WI38 (cell line): ENCODE results near the gene OS9.

Source experiments
- H3K4me3 ChIP-seq: 2 replicates; pipeline ENCODE4 v1.5.1; 2011; ENCODE audit warnings: low read depth, mild to moderate bottlenecking, control low read depth, low read length
- TF ChIP-seq, protein P1 (sequence below): IDR thresholded peaks from 2 replicates; pipeline ENCODE4 v1.5.1; 2012; ENCODE audit warnings: low read depth, mild to moderate bottlenecking, control low read depth, low read length

OS9 gene

DNA sequence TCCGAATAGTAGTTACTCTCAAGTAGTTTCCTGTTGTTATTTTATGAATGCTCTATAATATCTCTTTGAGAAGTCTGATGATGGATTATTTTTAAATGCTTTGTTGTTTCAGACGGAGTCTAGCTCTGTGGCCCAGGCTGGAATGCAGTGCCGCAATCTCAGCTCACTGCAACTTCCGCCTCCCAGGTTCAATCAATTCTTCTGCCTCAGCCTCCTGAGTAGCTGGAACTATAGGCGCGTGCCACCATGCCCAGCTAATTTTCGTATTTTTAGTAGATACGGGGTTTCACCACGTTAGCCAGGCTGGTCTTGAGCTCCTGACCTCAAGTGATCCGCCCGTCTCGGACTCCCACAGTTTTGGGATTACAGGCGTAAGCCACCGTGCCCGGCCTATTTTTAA is 1.4 kb upstream of the OS9 start:
- TF ChIP-seq, protein P1, sequence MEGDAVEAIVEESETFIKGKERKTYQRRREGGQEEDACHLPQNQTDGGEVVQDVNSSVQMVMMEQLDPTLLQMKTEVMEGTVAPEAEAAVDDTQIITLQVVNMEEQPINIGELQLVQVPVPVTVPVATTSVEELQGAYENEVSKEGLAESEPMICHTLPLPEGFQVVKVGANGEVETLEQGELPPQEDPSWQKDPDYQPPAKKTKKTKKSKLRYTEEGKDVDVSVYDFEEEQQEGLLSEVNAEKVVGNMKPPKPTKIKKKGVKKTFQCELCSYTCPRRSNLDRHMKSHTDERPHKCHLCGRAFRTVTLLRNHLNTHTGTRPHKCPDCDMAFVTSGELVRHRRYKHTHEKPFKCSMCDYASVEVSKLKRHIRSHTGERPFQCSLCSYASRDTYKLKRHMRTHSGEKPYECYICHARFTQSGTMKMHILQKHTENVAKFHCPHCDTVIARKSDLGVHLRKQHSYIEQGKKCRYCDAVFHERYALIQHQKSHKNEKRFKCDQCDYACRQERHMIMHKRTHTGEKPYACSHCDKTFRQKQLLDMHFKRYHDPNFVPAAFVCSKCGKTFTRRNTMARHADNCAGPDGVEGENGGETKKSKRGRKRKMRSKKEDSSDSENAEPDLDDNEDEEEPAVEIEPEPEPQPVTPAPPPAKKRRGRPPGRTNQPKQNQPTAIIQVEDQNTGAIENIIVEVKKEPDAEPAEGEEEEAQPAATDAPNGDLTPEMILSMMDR, result no peak
- no peak overlapping the region for H3K4me3 ChIP-seq

DNA sequence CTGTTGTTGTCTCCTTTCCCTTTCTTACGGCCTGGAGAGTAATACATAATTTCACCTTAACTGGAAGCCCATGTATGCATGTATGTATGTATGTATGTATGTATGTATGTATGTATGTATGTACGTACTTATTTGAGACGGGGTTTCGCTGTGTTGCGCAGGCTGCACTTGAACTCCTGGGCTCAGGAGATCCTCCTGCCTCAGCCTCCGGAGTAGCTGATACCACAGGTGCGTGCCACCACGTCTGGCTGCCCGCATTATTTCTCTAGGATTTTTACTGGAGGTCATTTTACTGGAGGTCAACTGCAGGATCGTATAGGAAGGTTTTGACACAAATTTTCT is 644 bp upstream of the OS9 start:
- H3K4me3 ChIP-seq, result no peak overlapping the region
- TF ChIP-seq, protein P1, result no peak

DNA sequence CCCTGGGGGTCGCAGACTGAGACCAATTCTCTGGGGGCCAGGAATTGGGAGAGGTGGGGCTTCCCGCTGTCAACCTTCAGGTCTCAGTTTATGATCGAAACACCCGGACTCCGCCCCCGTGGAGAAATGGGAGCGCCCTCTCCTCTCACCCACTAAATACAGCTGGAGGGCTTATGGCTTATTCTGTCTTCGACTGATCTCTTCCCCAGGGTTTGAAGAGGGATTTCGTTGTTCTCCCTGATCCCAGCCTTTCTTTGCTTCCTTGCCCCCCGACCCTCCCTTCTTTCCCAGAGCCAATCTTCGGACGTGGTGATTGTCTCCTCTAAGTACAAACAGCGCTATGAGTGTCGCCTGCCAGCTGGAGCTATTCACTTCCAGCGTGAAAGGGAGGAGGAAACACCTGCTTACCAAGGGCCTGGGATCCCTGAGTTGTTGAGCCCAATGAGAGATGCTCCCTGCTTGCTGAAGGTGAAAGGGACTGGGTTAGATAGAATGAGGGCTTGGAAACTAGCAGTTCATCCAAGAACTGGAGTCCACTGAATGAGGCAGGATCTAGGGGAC is 607 bp downstream of the OS9 start:
- H3K4me3 ChIP-seq, result peak overlapping the region; percentile 98
- TF ChIP-seq, protein P1, result no peak

DNA sequence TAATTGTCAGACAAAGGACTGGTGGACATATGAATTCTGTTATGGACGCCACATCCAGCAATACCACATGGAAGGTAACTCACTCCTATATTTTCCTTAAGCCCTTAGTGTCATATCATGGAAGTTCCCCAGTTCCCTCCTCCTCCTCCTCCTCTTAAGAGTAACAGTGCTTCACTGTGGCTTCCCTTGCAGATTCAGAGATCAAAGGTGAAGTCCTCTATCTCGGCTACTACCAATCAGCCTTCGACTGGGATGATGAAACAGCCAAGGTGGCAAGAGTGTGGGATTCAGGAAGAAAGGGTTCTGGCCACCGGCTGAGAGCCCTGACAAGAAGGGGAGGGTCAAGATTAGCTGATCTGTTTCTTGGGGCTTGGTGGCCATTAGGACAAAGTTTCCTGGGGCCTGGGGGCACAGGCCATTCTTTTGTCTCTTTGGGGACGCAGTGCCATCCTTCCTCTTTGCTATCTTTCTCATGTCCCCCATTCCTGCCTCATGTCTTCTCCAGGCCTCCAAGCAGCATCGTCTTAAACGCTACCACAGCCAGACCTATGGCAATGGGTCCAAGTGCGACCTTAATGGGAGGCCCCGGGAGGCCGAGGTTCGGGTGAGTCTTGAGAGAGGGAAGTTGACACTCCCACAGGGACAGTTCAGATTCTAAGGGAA is 2.0 kb downstream of the OS9 start:
- no peak overlapping the region for H3K4me3 ChIP-seq
- TF ChIP-seq, protein P1, result no peak

DNA sequence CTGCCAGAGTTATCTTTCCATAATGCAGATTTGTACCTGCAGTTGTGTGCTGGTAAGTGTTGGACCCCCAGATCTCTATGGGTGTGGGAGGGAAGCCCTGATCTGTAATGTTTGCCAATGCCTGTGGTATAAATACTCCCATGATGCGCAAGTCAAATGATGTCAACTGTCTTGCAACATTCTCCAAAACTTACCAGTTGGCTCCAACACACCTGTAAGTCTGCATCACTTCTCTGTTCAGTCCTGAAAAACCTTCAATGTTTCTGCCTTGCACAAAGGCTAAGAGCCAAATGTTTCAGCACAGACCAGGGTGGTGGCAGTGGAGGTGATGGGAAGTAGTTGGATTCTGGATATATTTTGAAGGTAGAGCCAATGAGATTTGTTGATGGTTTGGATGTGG is 3.1 kb downstream of the OS9 start:
- no peak overlapping the region for H3K4me3 ChIP-seq
- TF ChIP-seq, protein P1, result no peak

DNA sequence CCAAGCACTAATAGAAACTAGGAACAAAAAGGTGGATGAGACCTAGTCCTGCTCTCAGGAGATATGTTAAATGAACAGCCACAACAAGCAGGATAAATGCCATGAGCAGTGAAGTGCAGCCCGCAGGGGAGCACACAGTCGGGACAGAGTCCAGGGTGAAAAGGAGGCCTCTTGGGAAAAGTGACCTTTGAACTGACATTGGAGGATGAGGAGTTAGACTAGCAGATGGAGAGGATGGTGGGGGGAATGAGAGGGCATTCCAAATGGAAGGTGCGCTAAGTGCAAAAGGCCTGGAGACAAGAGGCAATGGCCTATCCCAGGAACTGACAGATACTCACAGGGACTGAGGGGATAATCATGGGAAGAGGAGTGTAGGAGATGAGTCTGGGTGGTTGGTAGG is 4.5 kb downstream of the OS9 start:
- TF ChIP-seq, protein P1, result no peak

DNA sequence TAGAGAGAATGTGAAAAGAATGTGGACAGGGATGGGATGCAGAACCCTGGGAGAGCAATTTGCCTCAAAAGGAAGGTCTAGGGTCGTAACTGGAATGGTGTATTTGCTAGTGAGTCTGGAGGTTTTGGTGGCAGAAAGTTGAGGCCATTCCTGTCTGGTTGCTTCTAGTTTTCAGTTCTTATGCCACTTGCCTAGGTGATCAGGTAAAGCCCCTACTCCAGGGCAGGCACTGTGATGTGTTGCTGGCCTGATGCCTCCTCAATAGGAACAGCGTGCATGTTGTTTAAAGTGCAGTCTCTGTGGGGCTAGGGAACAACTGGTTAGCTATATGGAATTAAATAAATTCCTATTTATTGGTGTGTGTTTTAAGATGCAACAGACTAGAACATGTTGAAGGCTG is 6.4 kb downstream of the OS9 start:
- no peak overlapping the region for H3K4me3 ChIP-seq
- TF ChIP-seq, protein P1, result no peak

More for the DNA sequence above, 4.5 kb downstream of the OS9 start:
- no peak overlapping the region for H3K4me3 ChIP-seq
